ENCODE measurements around the gene MRPL10.

MRPL10 gene

GRCh38 chr17:47816111-47816735 is 15.1 kb downstream of the MRPL10 start:
- no peak overlapping the region for H2AFZ ChIP-seq (ENCODE audit: low read depth, low read length)
- no peaks in the 10 kb centered on the region for H3K27me3 ChIP-seq (ENCODE audit: insufficient read depth, low read length, poor library complexity)
- no peaks in the 10 kb centered on the region for H3K9me3 ChIP-seq (ENCODE audit: insufficient read depth, low read length, severe bottlenecking)
- ATAC-seq (ENCODE audit: insufficient read depth, low read depth) (no peak), DNase-seq (no peak)
- no peak overlapping the region for H3K9ac ChIP-seq (ENCODE audit: low read depth, low read length)
- peaks cover 14% of the 10 kb centered on the region for H3K4me1 ChIP-seq (ENCODE audit: insufficient read depth, low read length)
- no peak overlapping the region for H3K4me2 ChIP-seq (ENCODE audit: insufficient read depth, low read length)
- peaks cover 66% of the 10 kb centered on the region for H3K36me3 ChIP-seq (ENCODE audit: insufficient read depth, low read length)
- peaks cover 13% of the 10 kb centered on the region for H3K79me2 ChIP-seq (ENCODE audit: insufficient read depth, low read length)
- TF ChIP-seq EZH2 (IDR thresholded peaks at IDR 0.05; ENCODE audit: borderline replicate concordance, low read depth, low read length, severe bottlenecking) (no peak), CTCF (IDR thresholded peaks at IDR 0.05; ENCODE audit: borderline replicate concordance, extremely low read depth, low read length, poor library complexity, severe bottlenecking) (no peak)
- no peak overlapping the region for H3K4me3 ChIP-seq (ENCODE audit: low read depth in 1 of 2, low read length in 2 of 2)
- no peak overlapping the region for H3K27ac ChIP-seq (ENCODE audit: low read length)
- H4K20me1 ChIP-seq (ENCODE audit: insufficient read depth, low read length) = no peaks in the 10 kb centered on the region; the same call in 1 of the 2 replicates

- peaks cover 69% of the 10 kb centered on the region for H3K36me3 ChIP-seq (ENCODE audit: insufficient read depth, low read length)
- no peak overlapping the region for H3K27ac ChIP-seq (ENCODE audit: low read length)
- H4K20me1 ChIP-seq (ENCODE audit: insufficient read depth, low read length) = no peaks in the 10 kb centered on the region; the same call in 1 of the 2 replicates
- no peak overlapping the region for H3K9ac ChIP-seq (ENCODE audit: low read depth, low read length)
- no peak overlapping the region for H3K4me2 ChIP-seq (ENCODE audit: insufficient read depth, low read length)
- H3K9me3 ChIP-seq (ENCODE audit: insufficient read depth, low read length, severe bottlenecking) = no peaks in the 10 kb centered on the region
- DNase-seq (no peak), ATAC-seq (ENCODE audit: insufficient read depth, low read depth) (no peak)
- H3K79me2 ChIP-seq (ENCODE audit: insufficient read depth, low read length) = peaks cover 4% of the 10 kb centered on the region; the same call in 1 of the 2 replicates
- H2AFZ ChIP-seq (ENCODE audit: low read depth, low read length) = no peak overlapping the region
- no peaks in the 10 kb centered on the region for H3K27me3 ChIP-seq (ENCODE audit: insufficient read depth, low read length, poor library complexity)
- no peak for TF ChIP-seq EZH2 (IDR thresholded peaks at IDR 0.05; ENCODE audit: borderline replicate concordance, low read depth, low read length, severe bottlenecking)
- TF ChIP-seq CTCF (IDR thresholded peaks at IDR 0.05; ENCODE audit: borderline replicate concordance, extremely low read depth, low read length, poor library complexity, severe bottlenecking) = no peak
- H3K4me1 ChIP-seq (ENCODE audit: insufficient read depth, low read length) = peaks cover 5% of the 10 kb centered on the region
- no peak overlapping the region for H3K4me3 ChIP-seq (ENCODE audit: low read depth in 1 of 2, low read length in 2 of 2)
Measured at GRCh38 chr17:47815106-47815918, 16.0 kb downstream of the MRPL10 start.

GRCh38 chr17:47813512-47814031 is 17.8 kb downstream of the MRPL10 start:
- ATAC-seq (ENCODE audit: insufficient read depth, low read depth) (no peak), DNase-seq (no peak)
- no peaks in the 10 kb centered on the region for H3K27me3 ChIP-seq (ENCODE audit: insufficient read depth, low read length, poor library complexity)
- no peaks in the 10 kb centered on the region for H3K79me2 ChIP-seq (ENCODE audit: insufficient read depth, low read length)
- H3K36me3 ChIP-seq (ENCODE audit: insufficient read depth, low read length) = peaks cover 73% of the 10 kb centered on the region
- no peak overlapping the region for H3K27ac ChIP-seq (ENCODE audit: low read length)
- TF ChIP-seq CTCF (IDR thresholded peaks at IDR 0.05; ENCODE audit: borderline replicate concordance, extremely low read depth, low read length, poor library complexity, severe bottlenecking) = no peak
- no peak for TF ChIP-seq EZH2 (IDR thresholded peaks at IDR 0.05; ENCODE audit: borderline replicate concordance, low read depth, low read length, severe bottlenecking)
- no peak overlapping the region for H2AFZ ChIP-seq (ENCODE audit: low read depth, low read length)
- H3K4me2 ChIP-seq (ENCODE audit: insufficient read depth, low read length) = no peak overlapping the region
- H3K9ac ChIP-seq (ENCODE audit: low read depth, low read length) = no peak overlapping the region
- no peak overlapping the region for H3K4me3 ChIP-seq (ENCODE audit: low read depth in 1 of 2, low read length in 2 of 2)
- no peaks in the 10 kb centered on the region; the same call in 1 of the 2 replicates for H4K20me1 ChIP-seq (ENCODE audit: insufficient read depth, low read length)
- H3K4me1 ChIP-seq (ENCODE audit: insufficient read depth, low read length) = no peaks in the 10 kb centered on the region
- H3K9me3 ChIP-seq (ENCODE audit: insufficient read depth, low read length, severe bottlenecking) = no peaks in the 10 kb centered on the region

Data from DND-41 (cell line).